GM21786 (cell line): Measurements from ENCODE around the gene RICTOR.
"Not testable (repeated sequence)": the region's sequence is repeated elsewhere in the genome, so short reads cannot be mapped to it uniquely, and the experiment has no call there.

ENCODE experiments used
- ATAC-seq: cut with Tn5 transposase; IDR thresholded peaks from one replicate; pipeline ENCODE4 v1.9.1; 2021; ENCODE audit not compliant: unreplicated experiment

Gene RICTOR

DNA sequence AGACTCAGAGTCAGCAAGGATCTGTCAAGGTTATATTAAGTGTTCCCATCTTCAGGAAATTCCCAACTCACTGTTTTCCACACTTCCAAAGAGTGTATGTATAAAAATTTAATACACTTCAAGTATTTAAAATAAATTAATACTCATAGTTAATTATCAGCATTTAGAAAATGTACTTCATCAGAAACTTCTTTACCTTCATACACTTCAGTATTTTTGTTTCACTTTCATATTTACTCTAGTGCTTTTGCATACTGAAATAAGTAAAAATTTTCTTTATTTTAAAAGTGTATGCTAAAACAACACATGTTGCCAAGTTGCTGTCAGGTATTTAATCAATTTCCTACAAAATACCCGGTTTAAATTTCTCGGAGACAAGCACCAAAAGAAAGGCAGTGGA lies 16.5 kb downstream of the RICTOR start:
- peak; percentile 49 for ATAC-seq

GRCh38 chr5:39055768-39056398 lies 18.3 kb downstream of the RICTOR start:
- ATAC-seq: no peak

DNA sequence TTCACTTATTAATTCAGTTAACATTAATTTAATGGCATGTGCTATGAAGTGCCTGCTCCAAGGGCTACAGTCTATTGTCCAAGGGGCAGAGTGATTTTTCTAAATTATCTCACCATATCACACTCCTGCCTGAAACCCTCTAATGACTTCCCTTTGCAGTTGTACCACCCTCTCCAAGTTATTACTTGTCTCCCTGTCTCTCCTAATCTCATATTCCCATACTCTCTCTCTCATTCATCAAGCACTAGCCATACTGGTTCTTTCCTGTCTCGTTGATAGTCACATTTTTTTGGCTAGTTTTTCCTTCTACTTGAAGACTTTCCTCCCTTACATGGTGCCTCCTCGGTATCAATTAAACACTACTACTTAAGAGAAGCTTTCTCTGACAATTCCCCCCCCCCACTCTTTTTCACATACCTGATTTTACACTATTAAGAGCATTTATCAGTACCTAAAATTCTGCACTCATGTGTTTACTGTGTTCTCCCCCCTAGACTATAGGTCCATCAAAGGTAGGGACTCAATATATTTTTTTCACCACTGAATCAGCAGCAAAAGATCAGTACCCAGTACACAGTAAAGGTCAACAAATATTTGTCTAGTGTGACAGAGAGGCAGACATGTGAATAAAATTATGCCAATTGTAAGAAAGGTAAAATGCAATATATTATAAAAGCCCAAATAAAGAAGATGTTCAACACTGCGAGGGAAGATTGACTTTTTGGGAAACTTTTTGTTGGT lies 19.0 kb downstream of the RICTOR start:
- ATAC-seq: no peak

GRCh38 chr5:39053189-39053588 lies 21.0 kb downstream of the RICTOR start:
- no peak for ATAC-seq

DNA sequence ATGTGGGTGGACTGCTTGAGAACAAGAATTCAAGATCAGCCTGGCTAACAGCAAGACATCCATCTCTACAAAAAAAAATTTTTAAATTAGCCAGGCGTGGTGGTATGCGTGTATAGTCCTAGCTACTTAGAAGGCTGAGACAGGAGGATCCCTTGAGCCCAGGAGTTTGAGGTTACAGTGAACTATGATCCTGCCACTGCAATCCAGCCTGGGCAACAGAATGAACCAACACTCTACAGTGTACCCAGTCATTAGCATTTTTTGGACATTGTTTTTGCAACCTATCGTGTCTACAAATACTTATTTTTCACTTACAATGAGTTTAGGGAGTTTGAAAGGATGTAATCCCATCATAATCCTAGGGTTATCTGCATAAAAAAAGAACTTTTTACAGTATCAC lies 22.1 kb downstream of the RICTOR start:
- no peak for ATAC-seq

GRCh38 chr5:39049315-39049714 lies 24.9 kb downstream of the RICTOR start:
- ATAC-seq: no peak

- no peak for ATAC-seq
Measured at GRCh38 chr5:39040875-39041274, 33.3 kb downstream of the RICTOR start.

- ATAC-seq: not testable (repeated sequence)
Measured at GRCh38 chr5:39034493-39034892, 39.7 kb downstream of the RICTOR start.

DNA sequence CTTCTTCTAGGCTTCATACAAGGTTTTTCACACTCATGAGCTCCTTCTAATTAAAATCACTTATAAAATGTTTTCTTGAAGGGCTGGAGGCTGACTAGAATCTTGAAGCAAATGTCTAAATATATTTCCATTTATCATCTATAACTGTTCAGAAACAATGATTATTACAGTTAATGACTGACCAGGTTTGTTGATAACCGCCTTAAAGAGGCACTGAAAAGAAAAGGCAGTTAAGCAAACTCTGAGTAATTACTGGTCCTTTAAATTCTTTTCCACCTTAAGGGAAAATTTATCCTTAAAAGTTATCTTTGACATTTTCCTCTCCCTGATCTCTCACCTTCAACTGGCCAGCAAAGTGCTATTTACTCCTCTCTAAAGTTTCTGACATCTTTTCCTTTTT lies 43.2 kb downstream of the RICTOR start:
- ATAC-seq: no peak

- no peak for ATAC-seq
Measured at GRCh38 chr5:39025456-39025855, 48.7 kb downstream of the RICTOR start.

- ATAC-seq: no peak
Measured at GRCh38 chr5:39024884-39025283, 49.3 kb downstream of the RICTOR start.

DNA sequence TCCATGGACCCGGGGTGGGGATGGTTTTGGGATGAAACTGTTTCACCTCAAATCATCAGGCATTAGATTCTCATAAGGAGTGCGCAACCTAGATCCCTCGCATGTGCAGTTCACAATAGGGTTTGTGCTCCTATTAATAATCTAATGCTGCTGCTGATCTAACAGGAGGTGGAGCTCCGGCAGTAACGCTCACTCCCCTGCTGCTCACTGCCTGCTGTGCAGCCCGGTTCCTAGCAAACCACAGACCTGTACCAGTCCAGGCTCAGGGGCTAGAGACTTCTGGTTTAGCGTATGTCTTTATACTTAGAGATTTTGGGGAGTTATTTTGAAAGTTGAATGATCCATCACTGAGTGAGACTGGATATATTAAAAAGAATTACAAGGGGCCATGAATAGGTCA lies 50.2 kb downstream of the RICTOR start:
- no peak for ATAC-seq

- ATAC-seq: no peak
Measured at GRCh38 chr5:39023121-39023520, 51.1 kb downstream of the RICTOR start.

DNA sequence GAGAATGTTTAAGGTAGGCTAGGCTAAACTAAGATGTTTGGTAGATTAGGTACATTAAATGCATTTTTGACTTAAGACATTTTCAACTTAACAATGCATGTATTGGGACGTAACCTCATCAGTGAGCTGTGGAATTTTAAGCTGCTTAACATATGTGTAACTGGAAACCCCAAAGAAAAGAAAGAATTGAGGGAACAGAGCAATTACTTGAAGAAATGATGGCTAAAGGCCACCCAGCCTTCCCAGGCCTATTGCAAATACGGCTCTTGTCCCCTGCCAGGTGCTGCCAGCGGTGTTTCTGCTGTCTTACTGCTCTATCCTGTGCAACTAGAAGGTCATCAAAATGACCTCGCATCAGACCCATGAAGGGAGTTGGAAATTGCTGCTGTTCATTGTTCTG lies 52.0 kb downstream of the RICTOR start:
- no peak for ATAC-seq

GRCh38 chr5:39021413-39021812 lies 52.8 kb downstream of the RICTOR start:
- no peak for ATAC-seq

DNA sequence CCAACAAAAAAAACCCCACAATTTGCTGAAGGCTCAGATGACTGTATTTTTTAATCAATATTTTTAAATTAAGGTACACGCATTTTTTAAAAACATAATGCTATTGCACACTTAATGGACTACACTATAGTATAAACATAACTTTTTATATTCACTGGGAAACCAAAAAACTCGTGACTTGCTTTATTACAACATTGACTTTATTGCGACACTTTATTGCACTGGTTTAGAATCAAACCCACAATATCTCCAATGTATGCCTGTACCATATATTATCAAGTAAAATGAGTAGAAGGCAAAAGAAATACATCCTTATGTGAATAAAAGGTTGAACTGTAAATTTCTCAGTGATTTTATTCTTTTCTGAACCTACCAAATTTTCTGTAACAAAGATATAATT lies 53.7 kb downstream of the RICTOR start:
- ATAC-seq: no peak

- no peak for ATAC-seq
Measured at GRCh38 chr5:39019254-39019653, 54.9 kb downstream of the RICTOR start.

GRCh38 chr5:39017504-39017903 lies 56.7 kb downstream of the RICTOR start:
- ATAC-seq: no peak

- ATAC-seq: no peak
Measured at GRCh38 chr5:39016587-39017275, 57.5 kb downstream of the RICTOR start.

- ATAC-seq: no peak
Measured at GRCh38 chr5:39015743-39016586, 58.2 kb downstream of the RICTOR start.

GRCh38 chr5:39014561-39014960 lies 59.6 kb downstream of the RICTOR start:
- no peak for ATAC-seq
